Activated T-helper 1 cell treated with Interleukin-2 at 50 U/mL for 16 hours (primary cell): ENCODE results near the gene DMWD.
A peak's percentile ranks its signal among the peaks of the same experiment; 100 is the strongest.

Experiments used
- DNase-seq: peaks from one replicate; pipeline ENCODE4 v3.0.0-alpha.2; 2020; ENCODE audit warnings: low read depth

The DMWD gene, protein sequence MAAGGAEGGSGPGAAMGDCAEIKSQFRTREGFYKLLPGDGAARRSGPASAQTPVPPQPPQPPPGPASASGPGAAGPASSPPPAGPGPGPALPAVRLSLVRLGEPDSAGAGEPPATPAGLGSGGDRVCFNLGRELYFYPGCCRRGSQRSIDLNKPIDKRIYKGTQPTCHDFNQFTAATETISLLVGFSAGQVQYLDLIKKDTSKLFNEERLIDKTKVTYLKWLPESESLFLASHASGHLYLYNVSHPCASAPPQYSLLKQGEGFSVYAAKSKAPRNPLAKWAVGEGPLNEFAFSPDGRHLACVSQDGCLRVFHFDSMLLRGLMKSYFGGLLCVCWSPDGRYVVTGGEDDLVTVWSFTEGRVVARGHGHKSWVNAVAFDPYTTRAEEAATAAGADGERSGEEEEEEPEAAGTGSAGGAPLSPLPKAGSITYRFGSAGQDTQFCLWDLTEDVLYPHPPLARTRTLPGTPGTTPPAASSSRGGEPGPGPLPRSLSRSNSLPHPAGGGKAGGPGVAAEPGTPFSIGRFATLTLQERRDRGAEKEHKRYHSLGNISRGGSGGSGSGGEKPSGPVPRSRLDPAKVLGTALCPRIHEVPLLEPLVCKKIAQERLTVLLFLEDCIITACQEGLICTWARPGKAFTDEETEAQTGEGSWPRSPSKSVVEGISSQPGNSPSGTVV

DNA sequence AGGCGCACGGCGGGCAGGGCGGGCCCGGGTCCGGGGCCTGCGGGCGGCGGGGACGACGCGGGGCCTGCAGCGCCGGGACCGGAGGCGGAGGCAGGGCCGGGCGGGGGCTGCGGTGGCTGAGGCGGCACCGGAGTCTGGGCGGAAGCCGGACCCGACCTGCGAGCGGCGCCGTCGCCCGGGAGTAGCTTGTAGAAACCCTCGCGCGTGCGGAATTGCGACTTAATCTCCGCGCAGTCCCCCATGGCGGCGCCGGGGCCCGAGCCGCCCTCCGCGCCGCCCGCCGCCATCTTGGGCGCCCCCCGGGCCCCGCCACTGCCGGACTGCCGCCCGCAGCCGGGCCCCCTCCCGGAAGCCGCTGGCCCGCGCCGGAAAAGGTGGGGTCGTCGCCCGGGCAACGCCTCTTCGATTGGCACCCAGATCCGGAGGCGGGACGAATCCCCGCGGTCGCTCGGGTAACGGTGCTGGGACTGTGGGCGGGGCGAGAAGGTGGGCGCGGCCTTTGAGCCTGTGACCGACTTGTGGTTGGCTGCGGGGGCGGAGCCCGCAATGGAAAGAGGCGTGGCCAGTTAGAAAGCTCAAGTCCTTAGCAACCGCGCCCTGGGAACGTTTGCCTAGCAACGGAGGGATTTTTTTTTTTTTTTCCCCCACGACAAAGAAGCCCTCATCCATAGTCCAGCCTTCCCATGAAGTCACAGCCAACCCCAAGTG, at the start of gene DMWD:
TSS of gene DMWD (minus strand) at position 376 of the 708 bp plus-strand sequence. CDS start at position 287, 89 bp downstream.
- peak; percentile 99 for DNase-seq

DNA sequence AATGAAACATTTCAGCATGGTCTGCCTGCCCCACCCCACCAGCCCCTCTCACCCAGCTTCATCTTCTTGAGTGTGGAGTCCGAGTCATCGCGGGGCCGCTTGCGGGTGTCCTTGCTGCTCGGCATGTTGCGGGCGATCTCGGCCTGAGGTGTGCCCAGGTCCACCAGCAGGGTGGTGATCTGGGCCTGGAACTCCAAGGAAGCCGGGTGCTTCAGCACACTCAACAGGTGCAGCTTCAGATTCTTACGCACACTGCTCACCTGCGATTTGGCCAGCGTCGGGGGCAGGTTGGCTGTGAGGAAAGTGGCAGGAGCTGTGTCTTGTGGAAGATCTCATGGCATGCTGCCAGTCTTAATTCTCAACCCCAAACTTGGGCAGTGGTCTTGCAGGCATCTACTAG, 49.6 kb upstream of the DMWD start:
- DNase-seq, result no peak

- no peak for DNase-seq
These were observed 42.3 kb upstream of the DMWD start for GRCh38 chr19:45834970-45835369.

GRCh38 chr19:45828945-45829344, 36.3 kb upstream of the DMWD start:
- no peak for DNase-seq

DNA sequence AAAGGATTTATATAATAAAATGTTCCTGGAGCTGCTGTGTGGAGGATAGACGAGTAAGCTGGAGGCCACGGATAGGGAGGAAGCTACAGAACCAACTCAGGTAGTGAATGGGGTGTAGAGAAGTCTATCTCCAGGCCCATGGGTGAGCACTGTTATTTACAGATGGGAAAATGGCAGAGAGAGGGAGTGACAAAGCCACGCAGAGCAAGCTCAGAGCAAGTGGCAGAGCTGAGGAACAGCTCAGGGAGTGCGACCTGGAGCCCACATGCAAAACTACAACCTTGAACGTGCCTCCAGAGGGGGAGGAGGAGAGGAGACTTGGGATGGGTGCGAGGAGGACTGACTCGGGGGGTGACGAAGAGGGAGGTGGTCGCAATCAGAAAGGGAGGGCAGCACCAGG, 35.9 kb upstream of the DMWD start:
- DNase-seq, result no peak

DNA sequence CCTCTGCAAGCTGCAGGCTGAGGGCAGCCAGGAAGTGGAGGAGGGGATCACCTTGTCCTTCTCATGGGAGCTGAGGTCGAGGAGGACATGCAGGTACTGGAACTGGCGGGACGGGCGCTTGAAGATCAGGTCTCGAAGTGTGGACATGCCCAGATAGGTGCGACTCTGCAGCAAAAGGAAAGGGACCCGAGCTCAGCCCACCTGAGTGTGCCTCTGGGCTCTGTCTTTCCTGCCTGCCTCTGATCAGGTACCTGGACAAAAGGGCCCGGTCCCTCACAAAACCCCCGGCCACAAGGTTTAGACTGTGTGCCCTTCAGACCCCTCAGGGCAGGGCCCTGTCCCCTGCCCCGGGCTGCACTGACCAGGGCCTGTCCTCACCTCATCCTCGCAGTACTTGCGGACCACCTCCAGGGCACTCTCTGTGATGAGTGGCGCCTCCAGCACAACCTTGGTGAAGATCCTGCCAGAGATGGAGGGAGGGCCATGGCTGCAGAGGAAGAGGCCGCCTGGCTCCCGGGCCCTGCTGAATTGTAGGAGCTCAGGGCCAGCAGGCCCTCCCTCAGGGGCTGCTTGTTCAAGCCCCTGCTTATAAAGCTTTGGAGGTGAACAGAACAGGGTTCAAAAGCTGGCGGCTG, 34.9 kb upstream of the DMWD start:
- no peak for DNase-seq

DNA sequence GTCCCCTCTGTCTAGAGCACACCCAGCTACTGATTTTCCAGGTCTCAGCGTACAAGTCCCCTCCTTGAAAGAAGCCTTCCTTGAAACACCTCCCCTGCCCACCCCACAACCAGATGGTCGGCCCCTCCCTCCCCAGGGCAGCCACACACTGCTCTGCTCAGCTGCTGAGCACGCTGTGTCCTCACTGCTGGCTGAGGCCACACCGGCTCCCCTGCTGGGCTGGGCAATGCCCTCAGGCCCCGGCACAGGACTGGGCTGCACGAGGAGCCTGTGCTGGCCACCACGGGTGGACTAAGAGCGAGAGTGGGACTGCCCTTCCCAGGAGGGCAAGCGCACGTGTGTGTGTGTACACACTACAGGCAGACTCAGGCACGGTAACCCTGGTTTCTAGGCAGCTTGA, 34.3 kb upstream of the DMWD start:
- DNase-seq, result no peak

DNA sequence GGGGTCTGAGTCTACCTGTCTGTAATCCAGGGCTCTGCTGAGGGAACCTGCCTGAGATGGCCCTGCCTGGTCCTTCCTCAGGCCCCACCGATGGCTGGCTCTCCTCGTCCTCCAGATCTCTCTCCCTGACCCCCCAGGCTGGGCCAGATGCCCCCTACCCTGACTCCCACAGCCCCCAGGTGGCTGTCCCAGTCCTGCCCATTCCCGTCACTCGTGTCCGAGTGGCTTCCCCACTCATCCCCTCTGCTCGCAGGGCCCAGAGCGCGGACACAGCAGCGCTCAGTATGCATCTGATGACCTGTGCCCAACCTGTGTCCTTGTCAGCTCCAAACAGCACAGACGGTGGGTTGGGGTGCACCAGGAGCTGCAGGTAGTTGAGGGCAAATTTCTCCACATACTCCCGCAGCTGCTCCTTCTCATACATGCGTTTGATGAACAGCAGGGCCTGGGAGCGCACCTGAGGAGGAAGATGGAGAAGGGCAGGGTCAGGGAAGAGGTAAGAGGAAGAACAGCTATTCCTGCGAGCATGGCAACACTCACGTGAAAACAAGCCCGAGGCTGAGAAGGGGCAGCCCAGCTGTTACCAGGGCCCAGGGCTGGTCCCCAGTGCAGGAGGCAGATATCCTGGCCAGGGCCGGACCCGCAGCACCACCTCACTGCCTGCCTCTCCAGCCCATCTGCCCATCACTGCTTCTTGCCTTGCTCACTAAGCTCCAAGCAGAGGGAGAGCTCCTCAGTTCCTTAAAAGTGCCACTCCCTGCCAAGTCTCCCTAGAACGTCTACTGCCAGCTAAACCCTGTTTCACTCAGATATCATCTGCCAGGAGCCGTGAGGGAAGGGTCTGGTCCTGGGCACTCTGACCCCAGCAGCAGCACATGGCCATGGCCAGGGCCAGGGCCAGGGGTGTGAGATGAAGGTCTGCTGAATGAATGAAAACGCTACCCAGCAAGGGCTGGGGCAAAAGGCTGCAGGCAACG, 33.6 kb upstream of the DMWD start:
- DNase-seq, result no peak

- no peak for DNase-seq
These were observed 32.6 kb upstream of the DMWD start for GRCh38 chr19:45825263-45825605.

DNA sequence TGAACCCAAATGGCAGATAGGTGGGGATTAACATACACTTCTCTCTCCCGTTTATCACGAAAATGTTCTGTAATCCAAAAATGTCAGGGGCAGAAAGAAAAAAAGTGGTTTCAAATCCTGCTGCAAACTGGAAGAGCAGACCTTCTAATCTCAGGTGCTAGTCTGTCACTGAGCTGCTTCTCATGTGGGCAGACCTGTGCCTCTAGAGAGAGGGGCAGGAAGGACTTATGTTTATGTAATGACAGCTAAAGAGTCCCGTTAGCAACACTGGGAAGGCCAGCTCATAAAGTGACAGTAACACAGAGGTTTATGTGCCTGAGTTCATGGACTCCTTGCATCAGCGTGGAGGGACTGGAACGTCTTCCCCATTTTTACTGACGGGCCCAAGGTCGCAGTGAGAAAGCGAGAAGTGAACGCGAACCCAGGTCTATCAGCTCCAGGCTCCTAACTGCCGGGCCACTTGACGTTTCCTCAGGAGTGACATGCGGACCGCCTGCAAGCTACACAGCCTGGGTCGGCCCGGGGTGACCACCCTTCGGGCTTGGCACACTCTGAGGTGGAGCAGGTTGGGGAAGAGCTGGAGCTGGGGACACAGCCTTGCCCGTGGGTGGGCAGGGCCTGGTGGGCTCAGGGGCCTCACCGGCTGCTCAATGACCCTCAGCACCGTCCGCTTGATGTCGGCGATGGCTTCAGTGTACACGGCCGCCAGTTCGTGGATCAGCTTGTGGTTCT, 32.1 kb upstream of the DMWD start:
- no peak for DNase-seq

GRCh38 chr19:45824041-45824471, 31.4 kb upstream of the DMWD start:
- no peak for DNase-seq

DNA sequence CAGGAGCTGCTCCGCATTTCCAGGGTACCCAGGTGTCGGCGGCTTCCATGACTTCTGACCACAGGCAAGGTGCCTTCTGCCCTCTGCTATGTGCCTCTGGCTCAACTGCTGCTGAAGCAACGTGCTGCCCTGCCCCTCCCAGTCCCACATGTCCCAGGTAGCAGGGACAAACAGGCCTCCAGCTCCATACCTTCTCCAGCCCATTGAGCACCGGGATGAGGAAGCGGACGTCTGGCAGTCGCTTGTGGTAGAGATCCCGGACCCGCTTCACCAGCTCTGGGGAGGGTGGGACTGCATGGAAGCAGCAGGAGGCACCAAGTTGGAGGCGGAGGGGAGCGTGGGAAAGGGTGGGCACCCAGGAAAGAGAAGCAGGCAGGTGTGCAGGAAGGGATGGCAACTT, 30.5 kb upstream of the DMWD start:
- no peak for DNase-seq

DNA sequence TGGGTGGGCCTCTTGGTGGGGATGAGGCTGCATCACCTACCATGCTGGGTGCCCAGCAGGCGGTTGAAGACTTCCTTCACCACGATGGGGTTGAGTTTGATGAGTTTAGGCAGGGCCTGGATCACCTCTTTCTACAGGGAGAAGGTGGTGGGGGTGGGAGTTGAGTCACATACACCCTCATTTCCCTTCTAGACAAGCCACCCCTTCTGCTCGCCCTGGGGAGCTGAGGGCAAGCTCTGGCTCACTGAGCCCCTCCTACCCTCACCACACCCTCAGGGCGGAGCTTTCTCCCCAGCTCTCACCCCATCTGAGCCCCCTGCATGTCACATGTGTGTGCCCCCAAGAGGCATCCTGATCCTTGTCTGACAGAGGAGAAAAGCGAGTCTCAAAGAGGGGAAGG, 30.1 kb upstream of the DMWD start:
- DNase-seq, result no peak

DNA sequence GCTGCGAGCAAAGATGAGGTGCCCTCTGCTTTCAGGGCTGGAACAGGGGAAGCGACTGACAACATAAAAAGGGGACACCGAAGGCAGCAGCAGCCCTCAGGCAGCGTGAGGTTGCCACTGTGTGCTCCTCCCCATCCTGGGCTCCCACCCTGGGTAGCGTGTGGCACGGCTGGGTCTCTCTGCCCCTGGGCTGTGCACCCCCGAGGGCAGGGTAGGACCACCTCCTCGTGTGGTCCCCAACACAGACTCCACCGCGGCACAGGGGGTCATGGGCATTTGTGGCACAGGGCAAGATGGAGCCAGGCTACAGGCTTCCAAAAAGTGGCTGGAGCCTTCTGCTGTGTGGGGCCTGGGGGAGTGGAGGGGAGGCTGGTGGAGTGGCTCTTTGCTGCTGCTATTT, 28.9 kb upstream of the DMWD start:
- DNase-seq, result no peak

GRCh38 chr19:45821103-45821521, 28.5 kb upstream of the DMWD start:
- DNase-seq, result no peak

DNA sequence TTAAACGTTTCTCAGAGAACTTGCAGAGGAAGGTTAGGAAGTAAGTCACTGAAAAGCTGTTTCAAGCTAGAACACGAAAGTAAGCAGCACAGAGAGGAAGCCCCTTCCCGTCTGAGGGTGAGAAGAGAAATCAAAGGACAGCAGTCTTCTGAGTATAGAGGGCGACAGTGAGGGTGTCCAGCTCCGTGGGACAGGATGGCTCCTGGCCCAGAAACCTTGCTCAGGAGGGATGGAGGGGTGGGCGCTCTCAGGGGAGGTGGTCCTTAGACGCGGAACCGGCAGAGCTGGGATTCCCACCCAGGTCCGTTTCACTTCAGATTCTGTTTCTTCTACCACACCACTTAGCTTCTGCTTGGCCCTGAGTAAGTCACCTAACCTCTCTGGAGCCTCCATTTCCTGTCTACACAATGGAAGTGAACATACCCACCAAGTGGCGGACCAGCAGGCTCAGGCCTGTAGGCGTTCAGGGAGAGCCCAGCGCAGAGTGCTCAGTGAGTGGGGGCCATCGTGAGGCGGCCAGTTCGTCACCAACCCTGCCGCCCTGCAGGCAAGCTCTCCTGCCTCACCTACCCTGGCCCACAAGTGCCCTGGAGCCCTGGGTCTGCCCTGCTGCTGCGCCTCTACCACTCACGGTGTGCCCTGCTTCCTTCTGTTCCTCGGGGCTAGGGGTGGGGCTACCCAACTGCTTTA, 27.9 kb upstream of the DMWD start:
- DNase-seq, result no peak

- no peak for DNase-seq
These were observed 27.1 kb upstream of the DMWD start for GRCh38 chr19:45819769-45820168.

DNA sequence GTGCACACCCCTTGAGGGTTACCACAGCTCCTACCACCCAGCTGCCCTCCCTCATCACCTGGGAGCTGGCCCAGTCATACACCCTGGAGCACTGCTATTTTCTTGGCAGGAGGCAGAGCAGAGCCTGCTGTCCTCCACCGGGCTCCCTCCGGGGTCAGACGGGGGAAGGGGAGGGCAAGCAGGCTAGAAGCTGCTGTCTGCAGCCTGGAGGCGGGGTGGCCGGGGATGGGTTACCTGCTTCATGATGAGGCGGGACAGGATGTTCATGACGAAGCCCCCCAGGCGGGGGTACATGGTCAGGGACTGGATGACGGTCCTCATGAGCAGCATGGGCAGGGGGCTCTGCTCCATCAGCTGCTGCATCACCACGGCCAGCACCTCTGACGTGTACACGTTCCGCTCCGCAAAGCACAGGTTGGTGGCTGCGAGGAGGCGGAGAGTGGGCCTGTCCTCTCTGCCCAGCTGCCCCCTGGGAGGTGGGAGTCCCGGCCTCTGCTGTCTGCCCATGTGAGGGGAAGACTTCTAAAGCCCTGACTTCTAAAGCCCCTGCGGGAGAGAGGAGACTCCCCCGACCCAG, 25.2 kb upstream of the DMWD start:
- no peak for DNase-seq

- peak; percentile 91 for DNase-seq
These were observed 24.5 kb upstream of the DMWD start for GRCh38 chr19:45817010-45817724.
